ENCODE measurements around the gene JSRP1. TPM values are rescaled to one million over a fixed set of nuclear protein-coding genes. Genes with fewer than 3 reads are reported as not detected.

The JSRP1 gene
- polyA plus RNA-seq, 2 of the 4 experiments (the other 2 are of a cell fraction), result 0.41 TPM; not detected in 1

DNA sequence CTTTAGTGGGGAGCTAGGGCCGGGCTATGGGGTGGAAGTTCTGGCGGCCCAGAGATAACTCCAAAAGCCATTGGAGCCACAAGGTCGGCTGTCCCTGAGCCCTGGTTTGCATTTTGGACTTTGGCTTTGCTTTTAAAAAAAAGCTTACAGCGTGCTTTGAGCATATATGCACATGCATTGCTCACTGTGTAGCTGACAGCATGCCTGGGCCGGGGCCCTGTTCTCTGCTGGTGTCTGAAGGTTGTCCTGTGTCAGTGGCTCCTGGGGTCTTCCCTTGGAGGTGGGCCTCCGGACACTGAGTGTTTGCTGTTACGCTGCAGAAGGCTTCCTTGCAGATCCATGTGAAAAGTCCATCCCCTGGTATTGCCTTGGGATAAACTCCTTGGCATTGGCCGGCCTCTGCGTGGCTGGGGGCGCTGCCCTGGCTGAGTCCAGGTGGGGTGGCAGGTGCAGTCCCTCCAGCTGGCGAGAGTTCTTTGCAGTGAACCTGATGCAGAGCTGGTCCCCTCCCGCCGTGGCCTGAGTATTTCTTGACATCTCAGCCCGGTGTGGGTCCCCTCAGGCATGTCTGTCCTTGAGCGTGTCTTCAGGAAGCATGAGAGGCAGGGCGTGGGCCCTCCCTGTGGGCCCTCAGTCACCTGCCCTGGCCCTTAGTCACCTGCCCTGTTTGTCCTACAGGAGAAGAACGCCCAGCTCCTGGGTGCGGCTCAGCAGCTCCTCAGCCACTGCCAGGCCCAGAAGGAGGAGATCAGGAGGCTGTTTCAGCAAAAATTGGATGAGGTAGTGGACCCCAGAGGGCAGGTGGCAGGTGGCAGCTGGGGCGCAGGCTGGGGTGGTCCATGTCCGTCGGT lies 43.1 kb downstream of the JSRP1 start:
- POLR2A ChIA-PET, result no interaction called here
- no peaks in the 10 kb centered on the region for H3K4me1 ChIP-seq
- WGBS (ENCODE audit: missing lambda C conversion rate), result 92% methylated on average over 7 of the region's 21 CpGs
- no peaks in the 10 kb centered on the region for H3K9me3 ChIP-seq
- ATAC-seq (no peak), FAIRE-seq (no peak), DNase-seq (ENCODE audit: low read depth in 1 of 2, low spot score in 1 of 2) (no peak)
- H3K4me3 ChIP-seq, result no peak overlapping the region
- CTCF ChIA-PET, result interaction anchor here (1.2 to 1.4 kb wide), 3 partner anchors 9 to 12 kb away, joined by 3 to 6 read pairs (median 4); no protein-coding TSS in a partner anchor
- H3K4me2 ChIP-seq, result no peak overlapping the region
- no peak overlapping the region for H3K27ac ChIP-seq
- TF ChIP-seq ESRRA (IDR thresholded peaks at IDR 0.05; ENCODE audit: borderline replicate concordance, low read length) (no peak), NR3C1 (IDR thresholded peaks at IDR 0.05) (no peak), HEYL (CRISPR knock-in tag; IDR thresholded peaks at IDR 0.05) (no peak), KDM5A (IDR thresholded peaks at IDR 0.05) (no peak), HOXB5 (CRISPR knock-in tag; IDR thresholded peaks at IDR 0.05) (no peak), HOXB13 (CRISPR knock-in tag; IDR thresholded peaks at IDR 0.05; ENCODE audit: low read depth) (no peak), TFCP2L1 (CRISPR knock-in tag; IDR thresholded peaks at IDR 0.05) (no peak), MAZ (IDR thresholded peaks at IDR 0.05; ENCODE audit: borderline replicate concordance, low read depth, low read length) (no peak), GATA3 (IDR thresholded peaks at IDR 0.05; ENCODE audit: borderline replicate concordance) (no peak), BHLHE40 (IDR thresholded peaks at IDR 0.05; ENCODE audit: low read depth, low read length) (no peak), NPAS2 (CRISPR knock-in tag; IDR thresholded peaks at IDR 0.05; ENCODE audit: borderline replicate concordance) (no peak), JUN (IDR thresholded peaks at IDR 0.05) (no peak), HDAC2 (IDR thresholded peaks at IDR 0.05) (no peak), ZSCAN20 (CRISPR knock-in tag; IDR thresholded peaks at IDR 0.05) (no peak), FOSL2 (IDR thresholded peaks at IDR 0.05) (no peak), FOSL2 (CRISPR knock-in tag; IDR thresholded peaks at IDR 0.05) (no peak)
- TF ChIP-seq, protein P1, sequence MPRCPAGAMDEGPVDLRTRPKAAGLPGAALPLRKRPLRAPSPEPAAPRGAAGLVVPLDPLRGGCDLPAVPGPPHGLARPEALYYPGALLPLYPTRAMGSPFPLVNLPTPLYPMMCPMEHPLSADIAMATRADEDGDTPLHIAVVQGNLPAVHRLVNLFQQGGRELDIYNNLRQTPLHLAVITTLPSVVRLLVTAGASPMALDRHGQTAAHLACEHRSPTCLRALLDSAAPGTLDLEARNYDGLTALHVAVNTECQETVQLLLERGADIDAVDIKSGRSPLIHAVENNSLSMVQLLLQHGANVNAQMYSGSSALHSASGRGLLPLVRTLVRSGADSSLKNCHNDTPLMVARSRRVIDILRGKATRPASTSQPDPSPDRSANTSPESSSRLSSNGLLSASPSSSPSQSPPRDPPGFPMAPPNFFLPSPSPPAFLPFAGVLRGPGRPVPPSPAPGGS (IDR thresholded peaks at IDR 0.05), result no peak
- TF ChIP-seq, protein P2, sequence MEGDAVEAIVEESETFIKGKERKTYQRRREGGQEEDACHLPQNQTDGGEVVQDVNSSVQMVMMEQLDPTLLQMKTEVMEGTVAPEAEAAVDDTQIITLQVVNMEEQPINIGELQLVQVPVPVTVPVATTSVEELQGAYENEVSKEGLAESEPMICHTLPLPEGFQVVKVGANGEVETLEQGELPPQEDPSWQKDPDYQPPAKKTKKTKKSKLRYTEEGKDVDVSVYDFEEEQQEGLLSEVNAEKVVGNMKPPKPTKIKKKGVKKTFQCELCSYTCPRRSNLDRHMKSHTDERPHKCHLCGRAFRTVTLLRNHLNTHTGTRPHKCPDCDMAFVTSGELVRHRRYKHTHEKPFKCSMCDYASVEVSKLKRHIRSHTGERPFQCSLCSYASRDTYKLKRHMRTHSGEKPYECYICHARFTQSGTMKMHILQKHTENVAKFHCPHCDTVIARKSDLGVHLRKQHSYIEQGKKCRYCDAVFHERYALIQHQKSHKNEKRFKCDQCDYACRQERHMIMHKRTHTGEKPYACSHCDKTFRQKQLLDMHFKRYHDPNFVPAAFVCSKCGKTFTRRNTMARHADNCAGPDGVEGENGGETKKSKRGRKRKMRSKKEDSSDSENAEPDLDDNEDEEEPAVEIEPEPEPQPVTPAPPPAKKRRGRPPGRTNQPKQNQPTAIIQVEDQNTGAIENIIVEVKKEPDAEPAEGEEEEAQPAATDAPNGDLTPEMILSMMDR (IDR thresholded peaks at IDR 0.05), result no peak
- TF ChIP-seq, protein P3, sequence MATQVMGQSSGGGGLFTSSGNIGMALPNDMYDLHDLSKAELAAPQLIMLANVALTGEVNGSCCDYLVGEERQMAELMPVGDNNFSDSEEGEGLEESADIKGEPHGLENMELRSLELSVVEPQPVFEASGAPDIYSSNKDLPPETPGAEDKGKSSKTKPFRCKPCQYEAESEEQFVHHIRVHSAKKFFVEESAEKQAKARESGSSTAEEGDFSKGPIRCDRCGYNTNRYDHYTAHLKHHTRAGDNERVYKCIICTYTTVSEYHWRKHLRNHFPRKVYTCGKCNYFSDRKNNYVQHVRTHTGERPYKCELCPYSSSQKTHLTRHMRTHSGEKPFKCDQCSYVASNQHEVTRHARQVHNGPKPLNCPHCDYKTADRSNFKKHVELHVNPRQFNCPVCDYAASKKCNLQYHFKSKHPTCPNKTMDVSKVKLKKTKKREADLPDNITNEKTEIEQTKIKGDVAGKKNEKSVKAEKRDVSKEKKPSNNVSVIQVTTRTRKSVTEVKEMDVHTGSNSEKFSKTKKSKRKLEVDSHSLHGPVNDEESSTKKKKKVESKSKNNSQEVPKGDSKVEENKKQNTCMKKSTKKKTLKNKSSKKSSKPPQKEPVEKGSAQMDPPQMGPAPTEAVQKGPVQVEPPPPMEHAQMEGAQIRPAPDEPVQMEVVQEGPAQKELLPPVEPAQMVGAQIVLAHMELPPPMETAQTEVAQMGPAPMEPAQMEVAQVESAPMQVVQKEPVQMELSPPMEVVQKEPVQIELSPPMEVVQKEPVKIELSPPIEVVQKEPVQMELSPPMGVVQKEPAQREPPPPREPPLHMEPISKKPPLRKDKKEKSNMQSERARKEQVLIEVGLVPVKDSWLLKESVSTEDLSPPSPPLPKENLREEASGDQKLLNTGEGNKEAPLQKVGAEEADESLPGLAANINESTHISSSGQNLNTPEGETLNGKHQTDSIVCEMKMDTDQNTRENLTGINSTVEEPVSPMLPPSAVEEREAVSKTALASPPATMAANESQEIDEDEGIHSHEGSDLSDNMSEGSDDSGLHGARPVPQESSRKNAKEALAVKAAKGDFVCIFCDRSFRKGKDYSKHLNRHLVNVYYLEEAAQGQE (IDR thresholded peaks at IDR 0.05), result no peak
- TF ChIP-seq, protein P4, sequence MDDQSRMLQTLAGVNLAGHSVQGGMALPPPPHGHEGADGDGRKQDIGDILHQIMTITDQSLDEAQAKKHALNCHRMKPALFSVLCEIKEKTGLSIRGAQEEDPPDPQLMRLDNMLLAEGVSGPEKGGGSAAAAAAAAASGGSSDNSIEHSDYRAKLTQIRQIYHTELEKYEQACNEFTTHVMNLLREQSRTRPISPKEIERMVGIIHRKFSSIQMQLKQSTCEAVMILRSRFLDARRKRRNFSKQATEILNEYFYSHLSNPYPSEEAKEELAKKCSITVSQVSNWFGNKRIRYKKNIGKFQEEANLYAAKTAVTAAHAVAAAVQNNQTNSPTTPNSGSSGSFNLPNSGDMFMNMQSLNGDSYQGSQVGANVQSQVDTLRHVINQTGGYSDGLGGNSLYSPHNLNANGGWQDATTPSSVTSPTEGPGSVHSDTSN (IDR thresholded peaks at IDR 0.05), result no peak

All from A549 (cell line).